K562 (cell line): ENCODE data around the gene PEX5. TPM values are rescaled to one million over a fixed set of nuclear protein-coding genes. Genes with fewer than 3 reads are reported as not detected.

Source experiments
- ATAC-seq: fragments of 200-7000 bp; cut with Tn5 transposase; 3 replicates; pipeline ENCODE4 v1.9.1; 2020; ENCODE audit warnings: moderate library complexity
- BruUV-seq: library from RNA; stranded (reverse); fragments of 400-500 nt; replicated peaks from 2 replicates; lab custom pipeline; 2021; lab: Mats Ljungman, UMichigan
- CTCF ChIA-PET: fragments of 300-600 bp; formaldehyde crosslinking; extraction: SDS; loops from one replicate; lab custom pipeline; 2021; ENCODE audit warnings: low intra/inter-chr PET ratio; lab: Yijun Ruan, JAX
- POLR2A ChIA-PET: fragments of 300-600, 350-650 bp; sonication (Branson Sonifier 250); formaldehyde crosslinking; extraction: SDS; loops from one replicate; lab custom pipeline; 2021; ENCODE audit warnings: antibody characterized with exemption, inconsistent platforms; lab: Yijun Ruan, JAX
- DNase-seq, 4 experiments: peaks; one replicate each; pipeline versions ENCODE4 v3.0.0 to v3.0.0-alpha.2; 2011 to 2018; ENCODE audit warnings: low spot score in 3 of 4, mixed read lengths in 3 of 4; ENCODE audit errors: extremely low read depth in 1 of 4
- FAIRE-seq: peaks from 2 replicates; lab custom pipeline; 2011; peaks lifted over from hg19 to GRCh38; lab: Jason Lieb, UNC
- H2AFZ ChIP-seq: 2 replicates; pipeline ENCODE4 v1.6.0; 2011; ENCODE audit warnings: low read depth, low read length, control low read depth, inconsistent platforms
- H3K27ac ChIP-seq: fragments of 200-600 bp; 3 replicates; pipeline ENCODE4 v1.8.0; 2011; ENCODE audit warnings: low read depth, mild to moderate bottlenecking, control low read depth, inconsistent platforms, low read length, moderate library complexity, mixed read lengths; ENCODE audit errors: extremely low read depth
- H3K27me3 ChIP-seq, 2 experiments: fragments of 300-600 bp in 1 of 2; 2 replicates in 1 of 2; 3 replicates in 1 of 2; pipeline versions ENCODE4 v1.6.0 to v1.8.0; 2011; ENCODE audit warnings: inconsistent platforms in 2 of 2, low read length in 2 of 2, mild to moderate bottlenecking in 1 of 2, mixed read lengths in 1 of 2, moderate library complexity in 1 of 2; ENCODE audit not compliant: control insufficient read depth in 2 of 2, insufficient read depth in 2 of 2
- H3K36me3 ChIP-seq: fragments of 300-600 bp; 3 replicates; pipeline ENCODE4 v1.8.0; 2011; ENCODE audit warnings: mild to moderate bottlenecking, low read length, inconsistent platforms; ENCODE audit not compliant: control insufficient read depth, insufficient read depth
- H3K4me1 ChIP-seq, 2 experiments: fragments of 200-600 bp in 1 of 2; replicated peaks in 1 of 2; 2 replicates in 1 of 2; 3 replicates in 1 of 2; pipeline versions ENCODE4 v1.5.1 to v1.8.0; 2011; ENCODE audit warnings: inconsistent platforms in 2 of 2, low read length in 2 of 2, mild to moderate bottlenecking in 1 of 2, mixed read lengths in 1 of 2, moderate library complexity in 1 of 2; ENCODE audit not compliant: control insufficient read depth in 2 of 2, insufficient read depth in 2 of 2
- H3K4me2 ChIP-seq: 2 replicates; pipeline ENCODE4 v1.6.1; 2011; ENCODE audit warnings: low read length, control low read depth, inconsistent platforms, mixed read lengths; ENCODE audit not compliant: insufficient read depth
- H3K4me3 ChIP-seq: fragments of 200-600 bp; sonication (generic), shearing (Covaris generic); 2 replicates; pipeline ENCODE4 v1.5.1; 2016; ENCODE audit warnings: control low read depth, inconsistent platforms
- H3K79me2 ChIP-seq: fragments of 200-600 bp; 3 replicates; pipeline ENCODE4 v1.8.0; 2011; ENCODE audit warnings: low read length, inconsistent platforms; ENCODE audit not compliant: control insufficient read depth, insufficient read depth
- H3K9ac ChIP-seq, 2 experiments: 2 replicates each; pipeline versions ENCODE4 v1.6.0 to v1.6.1; 2011; ENCODE audit warnings: low read depth in 2 of 2, low read length in 2 of 2, control low read depth in 1 of 2, inconsistent platforms in 1 of 2, mild to moderate bottlenecking in 1 of 2, mixed read lengths in 1 of 2; ENCODE audit not compliant: insufficient read depth in 1 of 2
- H3K9me1 ChIP-seq: one replicate; pipeline ENCODE4 v1.6.0; 2011; ENCODE audit warnings: inconsistent platforms, mild to moderate bottlenecking, low read length, moderate library complexity; ENCODE audit not compliant: control insufficient read depth, insufficient read depth
- H3K9me3 ChIP-seq: replicated peaks from 2 replicates; pipeline ENCODE4 v1.5.1; 2011; ENCODE audit warnings: low read depth, low read length, inconsistent platforms; ENCODE audit not compliant: control insufficient read depth, insufficient read depth
- H4K20me1 ChIP-seq: replicated peaks from 2 replicates; pipeline ENCODE4 v1.6.1; 2011; ENCODE audit warnings: low read length, inconsistent platforms, mixed read lengths; ENCODE audit not compliant: control insufficient read depth, insufficient read depth
- ARNT ChIP-seq, 2 experiments: fragments of 450-650 bp; IDR thresholded peaks; 2 replicates each; pipeline ENCODE4 v1.6.1; 2016; ENCODE audit warnings: mild to moderate bottlenecking in 1 of 2
- DMBX1 ChIP-seq: fragments of 250-450 bp; sonication (Bioruptor Pico); IDR thresholded peaks from 2 replicates; pipeline ENCODE4 v1.8.0; 2022; ENCODE audit warnings: inconsistent platforms, mild to moderate bottlenecking, moderate library complexity, borderline replicate concordance
- MBD2 ChIP-seq: sonication (generic); IDR thresholded peaks from 2 replicates; pipeline ENCODE4 v1.6.1; 2016; ENCODE audit warnings: low read depth, borderline replicate concordance
- NCOR1 ChIP-seq: fragments of 450-650 bp; IDR thresholded peaks from 2 replicates; pipeline ENCODE4 v1.6.1; 2016; ENCODE audit warnings: mild to moderate bottlenecking, moderate library complexity
- NR3C1 ChIP-seq: sonication (generic); formaldehyde crosslinking; IDR thresholded peaks from 2 replicates; pipeline ENCODE4 v1.8.1; 2022; ENCODE audit warnings: missing genetic modification reagents
- SETDB1 ChIP-seq: IDR thresholded peaks from one replicate; pipeline ENCODE4 v1.6.1; 2012; ENCODE audit warnings: low read length, control low read depth, inconsistent platforms
- SREBF2 ChIP-seq: sonication (generic); formaldehyde crosslinking; IDR thresholded peaks from 2 replicates; pipeline ENCODE4 v1.4.0; 2020; ENCODE audit warnings: mild to moderate bottlenecking, missing genetic modification reagents
- STAT5B ChIP-seq: fragments of 250-450 bp; sonication (Bioruptor Pico); IDR thresholded peaks from 2 replicates; pipeline ENCODE4 v1.8.0; 2021; ENCODE audit warnings: mild to moderate bottlenecking, inconsistent platforms
- ZFP1 ChIP-seq: fragments of 450-650 bp; formaldehyde crosslinking; IDR thresholded peaks from 2 replicates; pipeline ENCODE4 v1.4.0; 2020; ENCODE audit warnings: mild to moderate bottlenecking, mixed read lengths
- WGBS: fragments of 100-300 bp; shearing (Covaris generic); methylation state at CpG from one replicate; pipeline ENCODE4 v1.1.6; 2016; ENCODE audit warnings: low coverage, mixed read lengths; ENCODE audit not compliant: insufficient coverage; ENCODE audit errors: missing lambda C conversion rate; 5-methylcytosine and 5-hydroxymethylcytosine counted together
- in situ Hi-C: fragments of 300-500 bp; cut with MboI; formaldehyde crosslinking; loops from 4 replicates; pipeline ENCODE4 v1.15.0; 2018; ENCODE audit warnings: inconsistent platforms, mixed read lengths
- intact Hi-C: fragments of 100-400 bp; cut with micrococcal nuclease; formaldehyde crosslinking; loops from 2 replicates; pipeline ENCODE4 v1.14.2; 2022
- polyA plus RNA-seq, 8 experiments: library from polyadenylated mRNA; depleted of rRNA in 4 of 8; stranded (reverse) in 5 of 8; unstranded in 3 of 8; fragments of >200 nt; fragmentation: Nextera tagmentation in 2 of 8; fragmentation: Illumina TruSeq in 1 of 8; extraction: Ambion mirVana in 2 of 8; extraction: Trizol in 1 of 8; gene quantifications; 2 replicates each; pipeline versions ENCODE4 v1.2.1 to v1.2.3, GENCODE V29; 2011 to 2014; ENCODE audit warnings: inconsistent platforms in 1 of 8, missing spikeins in 1 of 8
- total RNA-seq, 7 experiments: library from RNA; depleted of rRNA in 6 of 7; stranded (reverse); fragments of >200 nt in 6 of 7; fragmentation: Illumina TruSeq in 2 of 7; extraction: Trizol in 2 of 7; gene quantifications; 2 replicates each; pipeline versions ENCODE4 v1.2.1 to v1.2.3, GENCODE V29; 2011 to 2021; ENCODE audit warnings: low replicate concordance in 1 of 7
- TF ChIP-seq, protein P1 (sequence below): fragments of 150-350 bp; IDR thresholded peaks from 2 replicates; pipeline ENCODE4 v1.6.1; 2014; ENCODE audit warnings: low read depth, mild to moderate bottlenecking, low read length, borderline replicate concordance

Gene PEX5
- total and polyA plus RNA-seq, 9 of the 15 experiments (the other 6 are each of a cell fraction or from before 2014, with no cell fraction given), result 1.4 to 26.1 (median 14.0) TPM

DNA sequence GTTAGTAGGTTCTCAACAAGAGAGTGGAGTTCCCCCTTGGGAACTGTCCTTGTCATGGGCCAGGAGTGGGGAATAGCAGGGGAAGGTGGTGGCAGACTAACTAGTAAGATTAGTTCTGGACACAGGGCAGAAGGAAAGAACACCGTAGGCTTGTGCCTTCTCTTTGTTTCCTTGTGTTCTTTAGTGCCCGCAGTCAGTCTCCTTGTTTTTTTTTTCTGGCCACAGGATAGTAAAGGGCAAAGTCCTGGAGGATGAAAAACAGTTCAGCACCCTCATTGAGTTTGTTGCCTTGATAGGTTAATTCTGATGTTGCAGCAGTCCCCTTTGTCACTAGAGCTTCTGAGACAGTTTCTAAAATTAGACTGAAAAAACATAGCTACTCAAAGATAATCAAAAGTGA, 8.4 kb downstream of the PEX5 start:
- Histone ChIP-seq H3K27me3 (no peaks in the 10 kb centered on the region), H3K36me3 (peaks cover 60% of the 10 kb centered on the region), H3K9me1 (no peaks in the 10 kb centered on the region), H3K4me1 (peaks cover 0 to 8% of the 10 kb centered on the region in 2 experiments; a peak in 3 of 5 replicates), H3K79me2 (peaks cover 6% of the 10 kb centered on the region; the same call in 1 of the 3 replicates), H3K9ac (no peak overlapping the region), H2AFZ (no peak overlapping the region), H3K9me3 (no peaks in the 10 kb centered on the region), H4K20me1 (no peaks in the 10 kb centered on the region), H3K4me3 (no peak overlapping the region), H3K27ac (no peak overlapping the region), H3K4me2 (no peak overlapping the region)
- no peak for FAIRE-seq
- WGBS, result 81% methylated on average over 2 of the region's 2 CpGs
- DNase-seq, result no peak
- BruUV-seq, result no TSS peak
- no peak for TF ChIP-seq NCOR1
- no peak for TF ChIP-seq ARNT (IDR thresholded peaks at IDR 0.05)
- no peak for TF ChIP-seq STAT5B (CRISPR knock-in tag)
- no peak for ATAC-seq
- in situ Hi-C loops (no loop called here), intact Hi-C loops (no loop called here)
- POLR2A ChIA-PET, result no interaction called here
- CTCF ChIA-PET, result no interaction called here

DNA sequence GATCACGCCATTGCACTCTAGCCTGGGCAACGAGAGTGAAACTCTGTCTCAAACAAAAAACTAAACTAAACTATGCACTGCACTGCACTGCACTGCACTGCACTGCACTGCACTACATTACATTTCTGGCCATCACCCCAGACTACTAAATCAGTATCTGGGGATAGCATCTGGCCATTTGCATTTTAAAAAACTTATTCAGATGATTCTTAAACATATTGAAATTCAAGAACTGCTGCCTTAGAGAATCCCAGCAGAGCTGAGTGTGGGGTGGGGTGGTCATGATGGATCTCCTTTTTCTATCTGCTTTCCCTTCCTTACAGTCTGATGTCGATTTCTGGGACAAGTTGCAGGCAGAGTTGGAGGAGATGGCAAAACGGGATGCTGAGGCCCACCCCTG, 13.6 kb downstream of the PEX5 start:
- DNase-seq (no peak), ATAC-seq (no peak), FAIRE-seq (no peak)
- Histone ChIP-seq H3K79me2 (no peaks in the 10 kb centered on the region), H3K4me1 (no peaks in the 10 kb centered on the region), H3K4me3 (no peak overlapping the region), H3K27me3 (no peaks in the 10 kb centered on the region), H3K27ac (no peak overlapping the region), H2AFZ (no peak overlapping the region), H4K20me1 (no peaks in the 10 kb centered on the region), H3K4me2 (no peak overlapping the region), H3K9me1 (no peaks in the 10 kb centered on the region), H3K9ac (no peak overlapping the region), H3K36me3 (peaks cover 67% of the 10 kb centered on the region), H3K9me3 (no peaks in the 10 kb centered on the region)
- ChIA-PET CTCF (no interaction called here), POLR2A (no interaction called here)
- no TSS peak for BruUV-seq
- in situ Hi-C loops (no loop called here), intact Hi-C loops (no loop called here)
- 71% methylated on average over 4 of the region's 4 CpGs for WGBS
- no peak for TF ChIP-seq DMBX1 (CRISPR knock-in tag)
- TF ChIP-seq SREBF2, result no peak
- no peak for TF ChIP-seq SETDB1
- TF ChIP-seq MBD2, result no peak
- no peak for TF ChIP-seq NR3C1
- TF ChIP-seq, protein P1, sequence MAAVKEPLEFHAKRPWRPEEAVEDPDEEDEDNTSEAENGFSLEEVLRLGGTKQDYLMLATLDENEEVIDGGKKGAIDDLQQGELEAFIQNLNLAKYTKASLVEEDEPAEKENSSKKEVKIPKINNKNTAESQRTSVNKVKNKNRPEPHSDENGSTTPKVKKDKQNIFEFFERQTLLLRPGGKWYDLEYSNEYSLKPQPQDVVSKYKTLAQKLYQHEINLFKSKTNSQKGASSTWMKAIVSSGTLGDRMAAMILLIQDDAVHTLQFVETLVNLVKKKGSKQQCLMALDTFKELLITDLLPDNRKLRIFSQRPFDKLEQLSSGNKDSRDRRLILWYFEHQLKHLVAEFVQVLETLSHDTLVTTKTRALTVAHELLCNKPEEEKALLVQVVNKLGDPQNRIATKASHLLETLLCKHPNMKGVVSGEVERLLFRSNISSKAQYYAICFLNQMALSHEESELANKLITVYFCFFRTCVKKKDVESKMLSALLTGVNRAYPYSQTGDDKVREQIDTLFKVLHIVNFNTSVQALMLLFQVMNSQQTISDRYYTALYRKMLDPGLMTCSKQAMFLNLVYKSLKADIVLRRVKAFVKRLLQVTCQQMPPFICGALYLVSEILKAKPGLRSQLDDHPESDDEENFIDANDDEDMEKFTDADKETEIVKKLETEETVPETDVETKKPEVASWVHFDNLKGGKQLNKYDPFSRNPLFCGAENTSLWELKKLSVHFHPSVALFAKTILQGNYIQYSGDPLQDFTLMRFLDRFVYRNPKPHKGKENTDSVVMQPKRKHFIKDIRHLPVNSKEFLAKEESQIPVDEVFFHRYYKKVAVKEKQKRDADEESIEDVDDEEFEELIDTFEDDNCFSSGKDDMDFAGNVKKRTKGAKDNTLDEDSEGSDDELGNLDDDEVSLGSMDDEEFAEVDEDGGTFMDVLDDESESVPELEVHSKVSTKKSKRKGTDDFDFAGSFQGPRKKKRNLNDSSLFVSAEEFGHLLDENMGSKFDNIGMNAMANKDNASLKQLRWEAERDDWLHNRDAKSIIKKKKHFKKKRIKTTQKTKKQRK, result no peak
- TF ChIP-seq ZFP1, result no peak
